SU-DHL-6 (cell line): ENCODE measurements around the gene WSB2.

Experiments used
- H2AFZ ChIP-seq: fragments of 200-600 bp; sonication (generic); 2 replicates; pipeline ENCODE4 v1.6.1; 2014; ENCODE audit warnings: low read depth, mild to moderate bottlenecking, moderate library complexity, mixed read lengths, antibody characterized with exemption, low read length; ENCODE audit not compliant: severe bottlenecking
- H3F3A ChIP-seq: fragments of 200-600 bp; shearing (Covaris generic); 2 replicates; pipeline ENCODE4 v1.6.0; 2016; ENCODE audit warnings: antibody characterized with exemption, mild to moderate bottlenecking; ENCODE audit not compliant: insufficient read depth
- H3K27ac ChIP-seq: fragments of 200-600 bp; sonication (generic); 2 replicates; pipeline ENCODE4 v1.5.1; 2016; ENCODE audit warnings: low read depth, mild to moderate bottlenecking, low read length, moderate library complexity, mixed read lengths
- H3K27me3 ChIP-seq: fragments of 200-600 bp; sonication (generic), shearing (Covaris generic); 2 replicates; pipeline ENCODE4 v1.6.0; 2014; ENCODE audit warnings: mild to moderate bottlenecking, low read length
- H3K36me3 ChIP-seq: fragments of 200-600 bp; sonication (generic); 2 replicates; pipeline ENCODE4 v1.6.1; 2014; ENCODE audit warnings: mild to moderate bottlenecking, low read length, mixed read lengths
- H3K4me2 ChIP-seq: fragments of 300-600, 200-600 bp; shearing (Covaris generic), sonication (generic); 2 replicates; pipeline ENCODE4 v1.6.0; 2014; ENCODE audit warnings: low read length, low read depth, mild to moderate bottlenecking; ENCODE audit not compliant: poor library complexity, severe bottlenecking
- H3K4me3 ChIP-seq: fragments of 200-600 bp; sonication (generic); 2 replicates; pipeline ENCODE4 v1.5.1; 2014; ENCODE audit warnings: antibody characterized with exemption, low read length, mild to moderate bottlenecking, mixed read lengths; ENCODE audit not compliant: insufficient read depth, poor library complexity, severe bottlenecking
- H3K79me2 ChIP-seq: fragments of 200-600 bp; sonication (generic); 2 replicates; pipeline ENCODE4 v1.6.1; 2014; ENCODE audit warnings: mild to moderate bottlenecking, low read length, moderate library complexity; ENCODE audit not compliant: insufficient read depth
- H3K9ac ChIP-seq: fragments of 200-600 bp; sonication (generic); 2 replicates; pipeline ENCODE4 v1.7.0; 2014; ENCODE audit warnings: mild to moderate bottlenecking, low read length
- H3K9me2 ChIP-seq: fragments of 200-600 bp; sonication (generic); replicated peaks from 2 replicates; pipeline ENCODE4 v1.6.1; 2014; ENCODE audit warnings: low read length; ENCODE audit not compliant: insufficient read depth
- H3K9me3 ChIP-seq: fragments of 200-600 bp; sonication (generic); 2 replicates; pipeline ENCODE4 v1.6.1; 2014; ENCODE audit warnings: low read length, mixed read lengths; ENCODE audit not compliant: insufficient read depth
- H4K20me1 ChIP-seq: fragments of 200-600 bp; sonication (generic); 2 replicates; pipeline ENCODE4 v1.6.1; 2014; ENCODE audit warnings: low read depth, mild to moderate bottlenecking, antibody characterized with exemption, low read length, moderate library complexity, mixed read lengths
- CTCF ChIP-seq: fragments of 200-600 bp; sonication (generic); IDR thresholded peaks from one replicate; pipeline ENCODE4 v1.5.1; 2017; ENCODE audit warnings: antibody characterized with exemption, mild to moderate bottlenecking, low read length, moderate library complexity; ENCODE audit not compliant: insufficient read depth, poor library complexity, severe bottlenecking
- EZH2phosphoT487 ChIP-seq: fragments of 200-600 bp; sonication (generic), shearing (Covaris generic); conservative IDR thresholded peaks from 2 replicates; pipeline ENCODE4 v1.6.1; 2018; ENCODE audit warnings: mild to moderate bottlenecking, antibody characterized with exemption, low read length, moderate library complexity, mixed read lengths

The WSB2 gene

GRCh38 chr12:118068445-118068844 is 7.5 kb upstream of the WSB2 start:
- Histone ChIP-seq H3K9me2 (no peaks in the 10 kb centered on the region), H3K4me2 (no peak overlapping the region), H3K9ac (no peak overlapping the region), H3K9me3 (no peaks in the 10 kb centered on the region), H3F3A (no peaks in the 10 kb centered on the region), H3K36me3 (no peaks in the 10 kb centered on the region), H3K4me3 (no peak overlapping the region), H4K20me1 (no peaks in the 10 kb centered on the region), H3K27me3 (no peaks in the 10 kb centered on the region), H2AFZ (no peak overlapping the region), H3K79me2 (no peaks in the 10 kb centered on the region), H3K27ac (no peak overlapping the region)
- TF ChIP-seq EZH2phosphoT487 (no peak), CTCF (no peak)

- H3K4me3 ChIP-seq, result no peak overlapping the region
- H3K9me3 ChIP-seq, result no peaks in the 10 kb centered on the region
- no peaks in the 10 kb centered on the region for H4K20me1 ChIP-seq
- no peaks in the 10 kb centered on the region for H3F3A ChIP-seq
- no peak overlapping the region for H3K4me2 ChIP-seq
- no peaks in the 10 kb centered on the region for H3K9me2 ChIP-seq
- no peaks in the 10 kb centered on the region for H3K79me2 ChIP-seq
- H2AFZ ChIP-seq, result no peak overlapping the region
- TF ChIP-seq CTCF, result no peak
- no peak for TF ChIP-seq EZH2phosphoT487
- H3K27ac ChIP-seq, result no peak overlapping the region
- no peaks in the 10 kb centered on the region for H3K27me3 ChIP-seq
- no peak overlapping the region for H3K9ac ChIP-seq
- no peaks in the 10 kb centered on the region for H3K36me3 ChIP-seq
Measured at GRCh38 chr12:118065380-118065779, 4.4 kb upstream of the WSB2 start.

GRCh38 chr12:118064608-118065007 is 3.6 kb upstream of the WSB2 start:
- no peaks in the 10 kb centered on the region for H3K9me3 ChIP-seq
- no peaks in the 10 kb centered on the region for H3K9me2 ChIP-seq
- no peak overlapping the region for H3K27ac ChIP-seq
- TF ChIP-seq CTCF (no peak), EZH2phosphoT487 (no peak)
- H3K27me3 ChIP-seq, result no peaks in the 10 kb centered on the region
- no peaks in the 10 kb centered on the region for H4K20me1 ChIP-seq
- peaks cover 3% of the 10 kb centered on the region; the same call in 1 of the 2 replicates for H3F3A ChIP-seq
- H2AFZ ChIP-seq, result no peak overlapping the region
- no peak overlapping the region for H3K4me2 ChIP-seq
- H3K4me3 ChIP-seq, result no peak overlapping the region
- H3K79me2 ChIP-seq, result no peaks in the 10 kb centered on the region
- H3K36me3 ChIP-seq, result no peaks in the 10 kb centered on the region
- no peak overlapping the region for H3K9ac ChIP-seq
